GM18499 (cell line): ENCODE results near the gene AP5Z1.

Experiments
- ATAC-seq: cut with Tn5 transposase; IDR thresholded peaks from one replicate; pipeline ENCODE4 v1.9.1; 2021; ENCODE audit warnings: moderate number of reproducible peaks; ENCODE audit not compliant: insufficient read depth, unreplicated experiment

The AP5Z1 gene

DNA sequence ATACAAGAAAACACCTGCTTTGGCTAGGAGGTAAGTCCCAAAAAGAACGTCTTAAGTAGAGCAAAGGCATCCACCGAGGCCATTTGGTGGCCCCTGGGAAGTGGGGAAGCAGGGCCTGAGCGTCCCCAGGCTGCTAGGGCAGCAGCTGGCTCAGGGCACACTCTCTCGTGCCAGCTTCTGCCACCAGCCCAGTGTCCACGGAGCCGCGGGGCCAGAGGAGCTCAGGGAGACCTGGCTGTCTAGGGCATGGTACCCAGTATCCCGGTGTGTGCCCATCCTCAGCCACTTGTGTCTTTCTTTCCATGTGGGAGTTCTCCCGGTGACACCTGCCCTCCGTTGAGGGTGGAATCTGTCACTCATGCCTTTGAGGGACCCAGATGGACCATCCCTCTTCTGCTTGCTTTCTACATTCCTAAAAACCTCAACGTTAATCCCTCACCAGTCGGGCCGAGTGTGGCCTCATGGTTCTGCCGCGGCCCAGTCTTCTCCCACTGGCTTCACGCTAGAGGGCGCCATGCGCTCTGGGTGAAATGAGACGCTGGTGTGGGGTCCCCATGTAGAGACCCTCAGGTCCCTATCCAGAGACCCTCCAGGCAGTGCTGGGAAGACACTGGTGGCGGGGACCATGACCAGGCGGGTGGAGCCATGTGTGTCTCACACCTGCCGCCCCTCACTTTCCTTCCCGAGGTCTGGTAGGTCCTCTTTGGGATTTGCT lies 9.5 kb upstream of the AP5Z1 start:
- ATAC-seq: no peak

GRCh38 chr7:4766666-4767519 lies 8.5 kb upstream of the AP5Z1 start:
- no peak for ATAC-seq

DNA sequence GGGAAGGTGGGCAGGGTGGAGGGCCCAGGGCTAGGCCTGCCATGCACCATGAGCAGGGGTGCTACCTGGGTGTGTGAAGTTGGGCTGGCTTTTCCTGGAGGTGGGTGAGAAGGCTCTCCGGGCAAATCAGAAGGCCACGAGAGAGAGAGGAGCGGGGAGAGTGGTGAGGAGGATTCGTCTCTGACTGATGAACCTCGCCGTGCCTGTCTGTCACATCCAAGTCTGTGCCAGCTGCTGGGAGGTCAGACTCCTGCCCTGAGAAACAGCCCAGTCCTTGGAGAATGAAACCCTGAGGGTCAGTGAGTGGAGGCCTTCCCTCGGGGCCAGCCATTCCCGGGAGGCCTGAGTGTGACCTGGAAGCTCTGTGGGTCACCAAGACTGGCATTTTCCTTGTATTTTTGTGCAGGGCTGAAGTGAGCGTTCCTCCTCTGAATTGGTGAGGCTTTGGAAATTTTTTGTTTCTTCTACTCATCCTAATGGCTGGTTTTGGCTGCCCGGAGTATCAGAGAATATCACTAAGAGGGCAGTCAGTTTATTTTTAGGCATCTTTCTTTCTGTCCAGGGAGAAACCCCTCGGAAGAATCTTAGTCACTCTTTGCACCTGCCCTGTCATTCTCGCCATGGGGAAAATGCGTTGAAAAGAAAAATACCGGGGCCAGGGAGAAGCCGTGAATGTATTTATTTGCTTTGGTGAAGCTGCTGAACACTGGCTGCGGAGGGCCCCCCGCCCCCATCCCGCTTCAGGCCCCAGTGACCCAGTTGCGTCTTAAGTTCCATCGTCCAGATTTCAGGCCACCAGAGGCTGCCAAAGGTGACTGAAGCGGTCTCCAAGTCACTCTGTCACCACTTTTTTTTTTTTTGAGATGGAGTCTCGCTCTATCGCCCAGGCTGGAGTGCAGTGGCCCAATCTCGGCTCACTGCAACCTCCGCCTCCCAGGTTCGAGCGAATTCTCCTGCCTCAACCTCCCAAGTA lies 6.5 kb upstream of the AP5Z1 start:
- no peak for ATAC-seq

DNA sequence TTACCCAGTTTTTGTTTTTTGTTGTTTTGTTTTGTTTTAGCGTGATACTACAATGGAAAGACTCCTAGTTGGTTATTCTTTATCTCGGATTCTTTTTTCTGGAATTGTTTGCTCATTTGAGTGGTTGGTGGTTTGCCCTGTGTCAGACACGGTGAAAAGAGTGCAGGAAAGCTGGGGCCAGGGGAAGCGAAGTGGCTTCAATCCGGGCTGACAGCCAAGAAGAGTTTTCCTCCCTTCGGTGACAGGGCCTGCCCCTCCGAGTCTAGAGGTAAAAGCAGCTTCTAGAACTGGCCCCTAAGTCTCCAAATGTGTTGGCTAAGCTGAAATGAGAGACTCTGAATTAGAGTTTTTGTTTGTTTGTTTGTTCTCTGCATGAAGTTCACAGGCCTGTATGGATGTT lies 5.7 kb upstream of the AP5Z1 start:
- ATAC-seq: no peak

DNA sequence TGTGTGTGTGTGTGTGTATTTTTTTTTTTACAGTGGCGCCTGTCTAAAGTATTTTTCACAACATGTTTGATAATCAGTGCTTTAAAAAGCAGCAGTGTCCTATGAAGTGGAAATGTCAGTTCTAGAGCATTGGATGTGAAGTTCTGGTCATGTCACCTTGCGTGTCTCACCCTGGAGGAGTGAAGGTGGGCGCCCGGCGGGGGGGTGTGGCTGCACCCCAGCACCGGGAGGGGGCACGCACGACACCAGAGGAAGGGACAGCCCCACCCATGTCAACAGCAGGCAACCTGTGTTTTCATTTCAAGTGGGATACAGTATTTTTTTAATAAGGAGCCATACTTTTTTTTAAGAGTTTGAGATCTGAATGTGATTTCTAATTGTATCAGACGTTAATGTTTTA lies 4.5 kb upstream of the AP5Z1 start:
- ATAC-seq: no peak

DNA sequence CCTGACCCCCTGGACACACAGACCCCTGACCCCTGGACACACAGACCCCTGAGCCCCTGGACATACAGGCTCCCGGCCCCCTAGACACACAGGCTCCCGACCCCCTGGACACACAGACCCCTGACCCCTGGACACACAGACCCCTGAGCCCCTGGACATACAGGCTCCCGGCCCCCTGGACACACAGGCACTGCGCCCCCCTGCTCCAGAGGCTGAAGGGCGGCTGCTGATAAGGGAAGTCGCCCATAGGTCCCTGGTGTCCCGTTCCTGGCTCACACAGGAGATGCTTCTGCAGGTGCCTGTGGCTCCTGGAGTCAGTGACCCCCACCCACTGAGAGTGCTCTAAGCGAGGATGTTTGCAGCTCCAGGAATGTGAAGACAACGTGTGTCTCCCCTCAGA lies 3.7 kb upstream of the AP5Z1 start:
- no peak for ATAC-seq

GRCh38 chr7:4772306-4772705 lies 3.1 kb upstream of the AP5Z1 start:
- no peak for ATAC-seq

GRCh38 chr7:4774007-4774406 lies 1.4 kb upstream of the AP5Z1 start:
- no peak for ATAC-seq

DNA sequence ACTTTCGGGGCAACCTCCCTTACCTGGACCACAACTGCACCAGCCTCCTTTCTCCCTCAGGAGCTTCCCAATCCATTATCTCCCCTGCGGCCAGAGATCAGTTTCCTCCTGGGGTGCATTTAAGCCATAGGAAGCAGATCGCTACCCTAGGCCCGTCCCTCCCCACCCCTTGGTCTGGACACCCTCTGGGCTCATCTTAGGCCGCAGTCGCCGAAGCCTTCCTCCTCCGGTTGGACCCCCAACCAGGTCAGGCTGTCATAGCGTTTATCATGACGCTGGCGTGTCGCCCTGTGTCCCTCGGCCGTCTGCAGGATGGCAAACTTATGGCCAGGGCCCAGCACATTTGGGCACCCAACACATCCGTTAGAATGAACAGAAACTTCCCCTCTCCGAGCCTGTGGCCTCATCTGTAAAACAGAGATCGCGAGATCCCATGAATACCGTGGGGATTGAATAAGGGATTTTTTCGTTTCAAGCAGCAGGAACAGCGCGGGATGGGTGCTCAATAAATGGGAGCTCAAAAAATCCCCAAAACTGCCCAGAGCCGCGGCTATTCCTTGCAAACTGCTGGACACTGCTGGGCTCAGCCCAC lies 669 bp upstream of the AP5Z1 start:
- peak; percentile 17 for ATAC-seq

- peak; percentile 17 for ATAC-seq
These were observed 613 bp downstream of the AP5Z1 start for GRCh38 chr7:4775848-4776623.

DNA sequence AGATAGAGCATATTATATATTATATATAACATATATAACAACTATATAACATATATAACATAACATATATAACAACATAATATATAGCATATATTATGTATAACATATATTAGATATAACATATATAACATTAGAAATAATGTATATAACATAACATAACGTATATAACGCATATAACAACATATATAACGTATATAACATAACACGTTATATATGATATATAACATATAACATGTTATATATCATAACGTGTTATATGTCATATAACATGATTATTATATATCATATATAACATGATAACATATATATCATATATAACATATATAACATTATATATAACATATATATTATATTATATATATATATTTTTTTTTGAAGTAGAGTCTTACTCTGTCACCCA lies 3.7 kb downstream of the AP5Z1 start:
- ATAC-seq: no peak

DNA sequence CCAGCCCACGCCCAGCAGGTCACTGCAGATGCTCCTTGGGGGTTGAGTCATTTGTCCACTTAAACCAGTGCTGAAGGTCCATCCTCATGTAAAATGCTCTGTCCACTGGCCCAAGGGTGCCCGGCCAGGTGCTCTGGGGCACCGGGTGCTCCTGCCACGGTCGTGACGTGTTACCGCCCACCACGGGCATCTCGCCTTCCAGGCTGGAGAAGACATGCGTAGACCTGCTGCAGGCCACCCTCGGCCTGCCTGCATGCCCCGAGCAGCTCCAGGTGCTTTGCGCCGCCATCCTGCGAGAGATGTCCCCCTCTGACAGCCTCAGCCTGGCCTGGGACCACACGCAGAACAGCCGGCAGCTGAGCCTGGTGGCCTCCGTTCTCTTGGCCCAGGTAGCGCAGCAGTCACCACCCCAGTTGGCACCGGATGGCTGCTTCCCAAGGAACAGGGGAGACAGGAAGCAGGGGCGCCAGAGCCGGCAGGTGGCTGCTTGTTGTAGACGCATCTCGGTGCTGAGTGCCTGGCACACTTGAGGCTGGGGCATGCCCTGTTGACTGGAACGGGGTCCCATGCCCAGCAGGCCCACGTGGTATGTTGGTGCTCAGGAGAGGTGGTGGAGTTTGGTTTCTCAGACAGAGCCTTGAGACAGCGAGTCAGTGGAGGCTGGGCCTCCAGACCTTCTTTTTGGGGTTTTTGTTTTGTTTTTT lies 6.1 kb downstream of the AP5Z1 start:
- no peak for ATAC-seq

- ATAC-seq: no peak
These were observed 7.2 kb downstream of the AP5Z1 start for GRCh38 chr7:4782333-4783291.

DNA sequence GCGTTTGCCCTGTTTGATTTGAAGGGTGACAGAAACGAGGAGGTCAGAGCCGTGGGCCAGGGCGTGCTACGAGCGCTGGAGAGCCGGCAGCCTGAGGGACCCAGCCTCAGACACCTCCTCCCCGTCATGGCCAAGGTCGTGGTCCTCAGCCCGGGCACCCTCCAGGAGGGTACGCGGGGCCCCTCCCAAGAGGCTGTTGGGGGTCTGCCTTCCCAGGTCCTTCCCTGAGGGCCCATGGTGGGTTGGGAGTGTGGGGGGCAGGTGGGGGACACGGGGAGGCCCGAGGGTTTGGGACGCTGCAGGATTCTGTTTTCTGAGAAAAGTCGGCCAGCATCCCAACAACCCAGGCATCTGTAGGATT lies 7.8 kb downstream of the AP5Z1 start:
- no peak for ATAC-seq

GRCh38 chr7:4783762-4784351 lies 8.4 kb downstream of the AP5Z1 start:
- no peak for ATAC-seq

DNA sequence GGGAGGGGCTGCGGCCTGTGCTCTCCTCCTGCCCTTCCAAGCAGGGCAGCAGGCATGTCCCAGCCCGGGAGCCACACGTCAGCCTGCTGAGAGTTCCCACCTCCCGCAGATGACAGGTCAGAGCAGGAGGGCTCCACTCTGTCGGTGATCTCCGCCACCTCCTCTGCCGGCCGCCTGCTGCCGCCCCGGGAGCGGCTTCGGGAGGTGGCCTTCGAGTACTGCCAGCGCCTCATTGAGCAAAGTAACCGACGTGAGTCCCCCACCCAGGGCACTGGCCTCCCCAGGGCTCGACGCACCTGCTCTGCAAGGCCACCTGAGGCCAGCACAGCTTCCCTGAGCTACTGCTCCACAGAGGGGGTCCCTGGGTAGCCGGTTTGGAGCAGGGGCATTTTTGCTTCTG lies 9.4 kb downstream of the AP5Z1 start:
- ATAC-seq: no peak

DNA sequence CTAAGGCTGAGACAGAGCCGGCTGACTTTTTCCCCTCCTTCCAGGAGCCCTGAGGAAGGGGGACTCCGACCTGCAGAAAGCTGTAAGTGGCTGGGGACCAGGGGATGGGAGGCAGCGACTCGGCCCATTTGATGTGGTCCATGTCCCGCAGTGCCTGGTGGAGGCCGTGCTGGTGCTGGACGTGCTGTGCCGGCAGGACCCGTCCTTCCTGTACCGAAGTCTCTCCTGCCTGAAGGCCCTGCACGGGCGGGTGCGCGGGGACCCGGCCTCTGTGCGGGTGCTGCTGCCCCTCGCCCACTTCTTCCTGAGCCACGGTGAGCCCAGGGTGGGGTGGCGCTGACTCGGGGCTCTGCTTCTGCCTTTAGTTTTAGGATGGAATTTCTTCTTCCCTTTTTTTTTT lies 9.9 kb downstream of the AP5Z1 start:
- no peak for ATAC-seq

GRCh38 chr7:4786015-4786414 lies 10.6 kb downstream of the AP5Z1 start:
- ATAC-seq: no peak
